Nephron progenitor cell (in vitro differentiated cells): ENCODE data around the gene BYSL.

Source experiments
- DNase-seq: peaks from one replicate; pipeline ENCODE4 v3.0.0; 2021
- H3K27ac Mint-ChIP-seq: 2 replicates; pipeline ENCODE4 v1.8.0; 2021; ENCODE audit warnings: mild to moderate bottlenecking, moderate library complexity, mixed read lengths
- H3K27me3 Mint-ChIP-seq: 2 replicates; pipeline ENCODE4 v1.8.0; 2021; ENCODE audit warnings: mild to moderate bottlenecking, low read depth, mixed read lengths; ENCODE audit not compliant: poor library complexity
- H3K36me3 Mint-ChIP-seq: 2 replicates; pipeline ENCODE4 v1.8.0; 2021; ENCODE audit warnings: low read depth, mixed read lengths
- H3K4me1 Mint-ChIP-seq: 2 replicates; pipeline ENCODE4 v1.8.0; 2021; ENCODE audit warnings: mixed read lengths
- H3K4me3 Mint-ChIP-seq: 2 replicates; pipeline ENCODE4 v1.8.0; 2021; ENCODE audit warnings: mild to moderate bottlenecking, moderate library complexity, mixed read lengths
- H3K9me3 Mint-ChIP-seq: 2 replicates; pipeline ENCODE4 v1.8.0; 2021; ENCODE audit warnings: mild to moderate bottlenecking, moderate library complexity, mixed read lengths
- TF ChIP-seq, protein P1 (sequence below): fragments of 200-600 bp; sonication (generic); IDR thresholded peaks from 2 replicates; pipeline ENCODE4 v1.5.0; 2021; ENCODE audit warnings: antibody characterized with exemption

The BYSL gene

DNA sequence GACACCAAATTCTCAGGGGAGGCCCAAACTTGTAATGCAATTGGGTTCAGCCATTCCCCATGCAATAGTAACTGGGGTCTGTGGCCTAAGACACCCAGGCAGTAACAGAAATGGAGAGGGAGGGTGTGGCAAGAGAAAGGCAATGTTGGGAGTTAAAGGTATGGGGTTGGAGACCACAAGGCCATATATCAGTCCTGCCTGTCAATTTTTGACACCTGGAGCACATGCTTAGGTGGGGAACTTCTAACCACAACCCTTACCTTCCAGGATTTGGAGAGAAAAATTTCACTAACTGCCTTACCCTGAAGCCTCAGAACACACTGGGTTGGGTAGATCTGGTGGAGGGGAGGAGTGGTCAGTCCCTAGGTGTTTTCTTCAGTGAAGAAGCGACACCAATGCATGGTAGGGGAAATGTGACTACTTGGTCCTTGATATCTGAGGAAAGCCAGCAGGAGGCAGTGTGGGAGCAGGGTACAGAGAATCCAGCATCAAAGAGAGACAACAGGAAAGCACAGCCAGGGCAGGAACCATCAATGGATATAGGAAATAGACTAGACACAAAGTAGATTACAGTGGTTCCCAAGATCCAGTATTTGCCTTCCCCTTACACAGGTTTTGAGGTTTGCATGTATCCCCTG, 19.3 kb upstream of the BYSL start:
- H3K27ac Mint-ChIP-seq = no peak overlapping the region
- no peak overlapping the region for H3K4me3 Mint-ChIP-seq
- H3K4me1 Mint-ChIP-seq = no peaks in the 10 kb centered on the region
- H3K27me3 Mint-ChIP-seq = no peaks in the 10 kb centered on the region
- peaks cover 38% of the 10 kb centered on the region for H3K36me3 Mint-ChIP-seq
- TF ChIP-seq, protein P1, sequence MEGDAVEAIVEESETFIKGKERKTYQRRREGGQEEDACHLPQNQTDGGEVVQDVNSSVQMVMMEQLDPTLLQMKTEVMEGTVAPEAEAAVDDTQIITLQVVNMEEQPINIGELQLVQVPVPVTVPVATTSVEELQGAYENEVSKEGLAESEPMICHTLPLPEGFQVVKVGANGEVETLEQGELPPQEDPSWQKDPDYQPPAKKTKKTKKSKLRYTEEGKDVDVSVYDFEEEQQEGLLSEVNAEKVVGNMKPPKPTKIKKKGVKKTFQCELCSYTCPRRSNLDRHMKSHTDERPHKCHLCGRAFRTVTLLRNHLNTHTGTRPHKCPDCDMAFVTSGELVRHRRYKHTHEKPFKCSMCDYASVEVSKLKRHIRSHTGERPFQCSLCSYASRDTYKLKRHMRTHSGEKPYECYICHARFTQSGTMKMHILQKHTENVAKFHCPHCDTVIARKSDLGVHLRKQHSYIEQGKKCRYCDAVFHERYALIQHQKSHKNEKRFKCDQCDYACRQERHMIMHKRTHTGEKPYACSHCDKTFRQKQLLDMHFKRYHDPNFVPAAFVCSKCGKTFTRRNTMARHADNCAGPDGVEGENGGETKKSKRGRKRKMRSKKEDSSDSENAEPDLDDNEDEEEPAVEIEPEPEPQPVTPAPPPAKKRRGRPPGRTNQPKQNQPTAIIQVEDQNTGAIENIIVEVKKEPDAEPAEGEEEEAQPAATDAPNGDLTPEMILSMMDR = peak; percentile 11
- no peaks in the 10 kb centered on the region for H3K9me3 Mint-ChIP-seq
- no peak for DNase-seq

DNA sequence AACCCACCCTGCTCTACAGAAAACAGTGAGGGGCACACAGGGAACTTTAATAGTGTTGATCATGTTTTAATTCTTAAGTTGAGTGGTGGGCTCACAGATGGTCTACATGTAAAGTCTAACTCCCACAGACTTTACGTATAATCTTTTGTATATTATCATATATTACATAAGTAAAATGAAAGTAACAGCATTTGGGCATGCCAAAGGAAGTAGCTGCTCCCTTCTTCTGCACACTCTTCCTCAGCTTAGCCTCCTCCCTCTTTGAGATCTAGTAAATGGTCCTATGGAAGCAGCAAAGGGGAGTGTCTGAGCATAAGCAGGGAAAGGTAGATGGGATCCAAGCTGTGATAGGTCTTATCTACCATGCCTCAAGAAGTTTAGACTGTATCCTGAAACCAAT, 11.6 kb upstream of the BYSL start:
- H3K27me3 Mint-ChIP-seq = no peaks in the 10 kb centered on the region
- TF ChIP-seq, protein P1 = no peak
- no peaks in the 10 kb centered on the region for H3K4me1 Mint-ChIP-seq
- H3K9me3 Mint-ChIP-seq = no peaks in the 10 kb centered on the region
- no peak overlapping the region for H3K27ac Mint-ChIP-seq
- no peak for DNase-seq
- peaks cover 34% of the 10 kb centered on the region for H3K36me3 Mint-ChIP-seq
- no peak overlapping the region for H3K4me3 Mint-ChIP-seq

DNA sequence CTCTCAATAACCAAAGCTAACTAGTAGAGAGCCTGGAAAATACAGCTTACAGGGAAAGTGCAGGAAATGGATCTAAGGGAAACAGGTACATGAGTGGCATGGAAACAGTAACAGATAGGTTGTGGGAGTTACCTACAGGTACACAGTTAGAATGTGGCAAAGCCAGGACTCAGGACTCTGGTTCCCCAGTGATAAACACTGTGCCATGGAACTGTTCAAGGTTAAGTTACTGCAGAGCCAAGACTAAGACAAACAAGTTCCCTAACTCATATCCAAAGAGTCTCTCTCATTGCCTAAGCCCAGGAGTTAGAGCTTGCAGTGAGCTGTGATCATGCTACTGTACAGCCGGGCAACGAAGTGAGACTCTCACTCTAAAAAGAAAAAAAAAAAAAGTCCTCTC, 7.0 kb upstream of the BYSL start:
- H3K4me3 Mint-ChIP-seq = no peak overlapping the region
- H3K27ac Mint-ChIP-seq = no peak overlapping the region

DNA sequence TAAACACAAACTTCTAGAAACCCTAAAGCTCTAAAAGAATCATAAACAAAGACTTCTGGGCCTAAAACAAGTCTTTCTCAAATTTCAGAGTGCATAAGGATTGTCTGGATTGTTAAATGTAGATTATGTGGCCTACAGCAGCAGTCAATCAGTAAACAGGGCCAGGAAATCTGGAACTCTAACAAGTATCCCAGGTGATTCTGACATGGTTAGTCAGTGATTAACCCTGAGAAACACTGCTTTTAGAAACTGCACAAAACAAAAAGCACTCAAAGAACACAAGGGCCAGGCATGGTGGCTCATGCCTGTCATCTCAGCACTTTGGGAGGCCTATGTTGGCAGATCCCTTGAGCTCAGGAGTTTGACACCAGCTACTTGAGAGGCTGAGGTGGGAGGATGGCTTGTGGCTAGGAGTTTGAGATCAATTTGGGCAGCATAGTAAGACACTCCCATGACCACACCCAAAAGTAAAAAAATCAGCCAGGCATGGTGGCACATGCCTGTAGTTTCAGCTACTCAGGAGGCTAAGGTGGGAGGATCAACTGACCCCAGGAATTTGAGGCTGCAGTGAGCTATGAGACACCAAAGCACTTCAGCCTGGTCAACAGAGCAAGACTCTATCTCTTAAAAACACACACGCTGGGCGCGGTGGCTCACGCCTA, 6.3 kb upstream of the BYSL start:
- H3K27ac Mint-ChIP-seq = peak overlapping the region; percentile 48
- peaks cover 6% of the 10 kb centered on the region for H3K4me1 Mint-ChIP-seq
- peaks cover 16% of the 10 kb centered on the region for H3K36me3 Mint-ChIP-seq
- TF ChIP-seq, protein P1 = no peak
- no peaks in the 10 kb centered on the region for H3K27me3 Mint-ChIP-seq
- H3K4me3 Mint-ChIP-seq = no peak overlapping the region
- no peak for DNase-seq
- no peaks in the 10 kb centered on the region for H3K9me3 Mint-ChIP-seq

More for the DNA sequence above, 7.0 kb upstream of the BYSL start:
- no peak for DNase-seq
- Mint-ChIP-seq H3K9me3 (no peaks in the 10 kb centered on the region), H3K27me3 (no peaks in the 10 kb centered on the region), H3K36me3 (peaks cover 16% of the 10 kb centered on the region), H3K4me1 (no peaks in the 10 kb centered on the region)
- TF ChIP-seq, protein P1 = no peak

DNA sequence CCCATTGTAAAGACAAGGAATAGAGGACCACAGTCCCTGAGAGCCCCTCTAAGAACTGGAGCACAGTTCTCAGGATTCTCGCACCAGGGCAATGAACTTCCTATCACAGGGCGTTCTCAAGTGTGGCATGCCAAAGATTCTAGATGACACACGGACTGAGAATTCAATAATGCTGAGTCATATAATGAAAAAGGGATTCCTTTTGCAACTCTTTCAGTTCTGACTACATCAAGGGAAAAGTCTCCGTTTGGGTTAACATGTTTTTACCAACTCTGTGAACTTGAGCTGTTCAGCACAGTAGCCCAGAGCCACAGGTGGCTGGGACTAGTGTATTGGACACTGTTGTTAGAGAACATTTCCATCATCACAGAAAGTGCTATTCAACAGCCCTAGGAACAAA, 3.8 kb upstream of the BYSL start:
- peaks cover 16% of the 10 kb centered on the region for H3K36me3 Mint-ChIP-seq
- no peaks in the 10 kb centered on the region for H3K9me3 Mint-ChIP-seq
- peaks cover 23% of the 10 kb centered on the region for H3K4me1 Mint-ChIP-seq
- no peak overlapping the region for H3K27ac Mint-ChIP-seq
- TF ChIP-seq, protein P1 = no peak
- no peaks in the 10 kb centered on the region for H3K27me3 Mint-ChIP-seq
- H3K4me3 Mint-ChIP-seq = no peak overlapping the region
- DNase-seq = no peak

DNA sequence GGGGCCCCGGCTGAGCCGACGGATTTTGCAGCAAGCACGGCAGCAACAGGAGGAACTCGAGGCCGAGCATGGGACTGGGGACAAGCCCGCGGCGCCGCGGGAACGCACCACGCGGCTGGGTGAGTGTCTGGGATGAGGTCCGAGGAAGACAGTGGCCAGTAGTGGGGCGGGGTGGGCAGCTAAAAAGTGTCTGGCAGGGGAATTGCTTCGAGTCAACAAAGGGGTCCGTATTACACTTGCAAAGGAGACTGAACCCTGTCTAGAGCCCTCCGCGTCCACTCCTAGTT, 356 bp downstream of the BYSL start:
- DNase-seq = no peak
- H3K9me3 Mint-ChIP-seq = no peaks in the 10 kb centered on the region
- TF ChIP-seq, protein P1 = no peak
- peak overlapping the region; percentile 100 for H3K27ac Mint-ChIP-seq
- peak overlapping the region; percentile 100 for H3K4me3 Mint-ChIP-seq
- H3K27me3 Mint-ChIP-seq = no peaks in the 10 kb centered on the region
- H3K36me3 Mint-ChIP-seq = peaks cover 23% of the 10 kb centered on the region
- peaks cover 51% of the 10 kb centered on the region for H3K4me1 Mint-ChIP-seq
